HepG2 (cell line): ENCODE data around the gene ZC3H15.

Experiments used
- BHLHE40 ChIP-seq: IDR thresholded peaks from 2 replicates; pipeline ENCODE4 v1.6.1; 2011; ENCODE audit warnings: low read length, improper control_type of control experiment
- CTCF ChIP-seq: sonication (generic); formaldehyde crosslinking; IDR thresholded peaks from 2 replicates; pipeline ENCODE4 v1.5.0; 2020; ENCODE audit warnings: mild to moderate bottlenecking, missing genetic modification reagents, moderate library complexity
- GATAD1 ChIP-seq: IDR thresholded peaks from 2 replicates; pipeline ENCODE4 v1.6.1; 2016; ENCODE audit warnings: missing genetic modification reagents, missing compliant biosample characterization
- JUN ChIP-seq: sonication (generic); formaldehyde crosslinking; IDR thresholded peaks from 2 replicates; pipeline ENCODE4 v1.4.0; 2020; ENCODE audit warnings: mild to moderate bottlenecking, missing genetic modification reagents
- NCOR1 ChIP-seq: fragments of 200-600 bp; sonication (generic); IDR thresholded peaks from 2 replicates; pipeline ENCODE4 v1.7.0; 2017; ENCODE audit warnings: antibody characterized with exemption, low read length, borderline replicate concordance
- TAF1 ChIP-seq: sonication (generic); formaldehyde crosslinking; IDR thresholded peaks from 2 replicates; pipeline ENCODE4 v1.4.0; 2020; ENCODE audit warnings: missing genetic modification reagents
- ZMAT5 ChIP-seq: sonication (generic); formaldehyde crosslinking; IDR thresholded peaks from 2 replicates; pipeline ENCODE4 v1.5.0; 2020; ENCODE audit warnings: mild to moderate bottlenecking, low read depth, missing genetic modification reagents, borderline replicate concordance

GRCh38 chr2:186485871-186486650, at the start of gene ZC3H15:
- TF ChIP-seq TAF1 (CRISPR knock-in tag) (peak; percentile 98), BHLHE40 (peak; percentile 0), ZMAT5 (CRISPR knock-in tag) (no peak), NCOR1 (0 out of 2 replicates have a peak, but pooled peaks have one; percentile 40), GATAD1 (peak; percentile 97), CTCF (CRISPR knock-in tag) (no peak; the same call in 1 of the 2 replicates), JUN (peak; percentile 61; the same call in 1 of the 2 replicates)
